Spleen (tissue), 11 donors: ENCODE data around the gene IGF2. TPM values are rescaled to one million over a fixed set of nuclear protein-coding genes. Genes with fewer than 3 reads are reported as not detected.
A peak's percentile ranks its signal among the peaks of the same experiment; 100 is the strongest.

Experiments used
- DNase-seq: peaks from one replicate; pipeline ENCODE4 v3.0.0-alpha.2; 2020
- H3K27ac ChIP-seq, 8 donors: fragments of 200-600 bp; sonication (generic) in 7 of 8; 1 replicate in 4 of 8; 2 replicates in 4 of 8; pipeline versions ENCODE4 v1.5.0 to v1.8.0; 2016 to 2021; ENCODE audit warnings: inconsistent platforms in 4 of 8, mild to moderate bottlenecking in 4 of 8, moderate library complexity in 1 of 8
- H3K27me3 ChIP-seq, 7 donors: fragments of 200-600 bp; sonication (generic) in 6 of 7; replicated peaks in 1 of 7; 1 replicate in 4 of 7; 2 replicates in 3 of 7; pipeline versions ENCODE4 v1.5.0 to v1.8.0; 2016 to 2021; ENCODE audit warnings: inconsistent platforms in 3 of 7, mild to moderate bottlenecking in 1 of 7
- H3K36me3 ChIP-seq, 6 donors: fragments of 200-600 bp; sonication (generic) in 5 of 6; 1 replicate in 4 of 6; 2 replicates in 2 of 6; pipeline versions ENCODE4 v1.5.0 to v1.8.0; 2016 to 2021; ENCODE audit warnings: inconsistent platforms in 2 of 6
- H3K4me1 ChIP-seq, 6 donors: fragments of 200-600 bp; sonication (generic) in 5 of 6; 1 replicate in 3 of 6; 2 replicates in 3 of 6; pipeline versions ENCODE4 v1.5.0 to v1.8.0; 2016 to 2021; ENCODE audit warnings: inconsistent platforms in 3 of 6
- H3K4me3 ChIP-seq, 8 donors: fragments of 200-600 bp; sonication (generic) in 7 of 8; 1 replicate in 4 of 8; 2 replicates in 4 of 8; pipeline versions ENCODE4 v1.5.0 to v1.8.0; 2016 to 2021; ENCODE audit warnings: inconsistent platforms in 4 of 8, mild to moderate bottlenecking in 4 of 8, moderate library complexity in 2 of 8
- H3K9me3 ChIP-seq, 8 donors: fragments of 200-600 bp; sonication (generic) in 7 of 8; 1 replicate in 4 of 8; 2 replicates in 4 of 8; pipeline versions ENCODE4 v1.5.0 to v1.8.0; 2016 to 2021; ENCODE audit warnings: inconsistent platforms in 4 of 8
- POLR2A ChIP-seq, 3 donors: fragments of 450-650 bp; IDR thresholded peaks; one replicate each; pipeline ENCODE4 v1.5.1; 2017; ENCODE audit warnings: antibody characterized with exemption in 3 of 3, mild to moderate bottlenecking in 1 of 3
- POLR2AphosphoS5 ChIP-seq, 3 donors: sonication (generic); formaldehyde crosslinking; IDR thresholded peaks; one replicate each; pipeline ENCODE4 v1.5.1; 2017; ENCODE audit warnings: antibody characterized with exemption in 3 of 3
- WGBS, 5 donors: extraction: QIAGEN DNeasy Blood & Tissue Kit in 3 of 5; methylation state at CpG; one replicate each; pipeline versions ENCODE4 v1.1.5 to v1.1.7; 2013 to 2018; 5-methylcytosine and 5-hydroxymethylcytosine counted together
- intact Hi-C: fragments of 100-400 bp; cut with DNase I; formaldehyde crosslinking; loops from one replicate; pipeline ENCODE4 v1.15.0; 2023; ENCODE audit warnings: low total_unique reads
- polyA plus RNA-seq, 3 donors: library from polyadenylated mRNA; stranded (reverse); fragments of 200-250 nt; gene quantifications; one replicate each; pipeline ENCODE4 v1.2.1, GENCODE V29; 2013
- total RNA-seq, 7 donors: library from RNA; depleted of rRNA in 3 of 7; stranded (reverse); fragments of >200 nt in 3 of 7; fragmentation: NEBNext Ultra II Directional in 4 of 7; extraction: Animal tissue kit (Norgen Biotek cat#: 25700) in 4 of 7; gene quantifications; one replicate each; pipeline versions ENCODE4 v1.1.0 to v1.2.1, GENCODE V29; 2016 to 2021
- TF ChIP-seq, protein P1 (sequence below), 11 experiments: fragments of 200-600 bp in 7 of 11; fragments of 450-650 bp in 4 of 11; sonication (generic) in 4 of 11; IDR thresholded peaks in 8 of 11; conservative IDR thresholded peaks in 3 of 11; 1 replicate in 7 of 11; 2 replicates in 4 of 11; pipeline versions ENCODE4 v1.4.0 to v1.8.0; 2016 to 2021; ENCODE audit warnings: antibody characterized with exemption in 11 of 11, inconsistent platforms in 4 of 11, mild to moderate bottlenecking in 1 of 11
- donor health status: healthy with polysubstance abuse.
- donor health status: DM: no; HTN: no; CAD: no; lungs with moderate emphysema.
- donor health status: DM: no; HTN: no; CAD: no.
- donor health status: Bipolar disorder and iron deficiency.
- donor health status: healthy.
- donor health status: DM: no; HTN: no; CAD: no.
- donor health status: DM: yes; HTN: yes; CAD: no.

The IGF2 gene
- total and polyA plus RNA-seq, 10 donors: 0.74 to 66.6 (median 13.7) TPM

DNA sequence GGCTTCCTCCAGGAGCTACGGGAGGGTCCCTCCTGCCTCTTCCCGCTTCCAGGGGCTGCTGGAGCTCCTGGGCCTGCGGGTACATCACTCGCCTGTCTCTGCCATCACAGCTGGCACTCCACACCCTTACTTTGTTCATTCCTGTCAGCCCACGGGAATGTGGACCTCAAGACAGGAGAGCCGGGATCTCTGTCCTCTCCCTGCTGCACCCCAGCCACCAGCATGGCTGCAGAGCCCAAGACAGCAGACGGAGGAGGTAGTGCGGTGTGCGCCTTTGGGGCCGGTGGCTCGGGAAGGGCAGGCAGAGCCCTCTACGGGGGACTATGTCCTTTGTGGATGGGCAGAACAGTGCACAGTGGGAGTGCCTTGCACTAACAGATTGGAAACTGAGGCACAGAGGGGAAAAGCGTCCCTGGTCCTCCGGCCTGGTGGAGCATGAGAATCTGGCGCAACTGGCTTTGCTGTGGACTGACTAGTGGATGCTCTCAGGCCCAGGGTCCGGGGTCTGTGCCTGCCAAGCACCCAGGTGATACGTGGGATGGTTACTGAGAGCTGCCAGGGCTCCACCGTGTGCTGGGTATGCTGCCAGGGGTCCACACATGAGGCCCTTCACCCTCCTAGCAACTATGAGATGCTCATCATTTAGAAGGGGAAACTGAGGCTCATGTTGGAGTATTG is 47.3 kb downstream of the IGF2 start:
- TF ChIP-seq POLR2A (IDR thresholded peaks at IDR 0.05): no peak
- Histone ChIP-seq H3K27ac (no peak overlapping the region), H3K4me3 (no peak overlapping the region), H3K36me3 (no peaks in the 10 kb centered on the region), H3K27me3 (peaks cover 0 to 45% (median 0%) of the 10 kb centered on the region in 7 donors), H3K9me3 (no peaks in the 10 kb centered on the region), H3K4me1 (peaks cover 0 to 16% (median 6%) of the 10 kb centered on the region in 6 donors)
- intact Hi-C loops: no loop called here
- 87 to 94% (median 91%) methylated on average over 15 to 18 of the region's 18 CpGs for WGBS, 5 donors
- DNase-seq: peak; percentile 54

DNA sequence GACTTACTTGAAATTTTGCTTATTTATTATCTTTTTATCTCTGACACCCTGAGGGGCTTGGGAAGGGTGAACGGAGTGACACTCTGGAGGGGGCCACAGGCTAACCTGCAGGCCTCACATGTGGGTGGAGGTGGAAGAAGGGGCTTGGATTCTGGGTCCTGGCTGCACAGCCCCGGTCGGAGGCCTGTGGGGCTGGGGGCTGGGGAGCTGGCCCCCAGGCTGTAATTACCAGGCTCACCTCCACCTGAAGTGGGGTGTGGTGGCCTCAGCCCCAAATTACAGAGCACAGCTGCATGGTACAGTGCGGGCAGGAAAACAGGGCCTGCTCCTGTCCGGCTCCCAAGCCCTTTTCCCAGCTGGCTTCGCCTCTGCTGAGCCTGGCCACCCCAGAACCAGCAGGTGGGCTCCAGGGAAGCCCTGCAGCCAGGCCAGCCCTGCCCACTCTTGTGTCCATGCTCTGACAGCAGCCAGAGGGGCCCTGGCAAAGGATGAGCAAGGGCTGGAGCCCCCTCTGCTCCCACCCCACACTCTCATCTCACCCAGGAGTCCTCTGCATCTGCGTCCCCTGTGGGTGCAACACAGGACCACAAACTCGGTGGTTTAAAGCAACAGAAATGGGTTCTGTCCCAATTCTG is 48.0 kb downstream of the IGF2 start:
- Histone ChIP-seq H3K27me3 (peaks cover 0 to 51% (median 0%) of the 10 kb centered on the region in 7 donors), H3K4me3 (no peak overlapping the region), H3K27ac (no peak overlapping the region), H3K9me3 (no peaks in the 10 kb centered on the region), H3K36me3 (no peaks in the 10 kb centered on the region), H3K4me1 (peaks cover 0 to 9% (median under 1%) of the 10 kb centered on the region in 6 donors)
- intact Hi-C loops: no loop called here
- WGBS, 5 donors: 88 to 93% (median 91%) methylated on average over 8 of the region's 8 CpGs
- peak; percentile 46 for DNase-seq
- TF ChIP-seq, protein P1, sequence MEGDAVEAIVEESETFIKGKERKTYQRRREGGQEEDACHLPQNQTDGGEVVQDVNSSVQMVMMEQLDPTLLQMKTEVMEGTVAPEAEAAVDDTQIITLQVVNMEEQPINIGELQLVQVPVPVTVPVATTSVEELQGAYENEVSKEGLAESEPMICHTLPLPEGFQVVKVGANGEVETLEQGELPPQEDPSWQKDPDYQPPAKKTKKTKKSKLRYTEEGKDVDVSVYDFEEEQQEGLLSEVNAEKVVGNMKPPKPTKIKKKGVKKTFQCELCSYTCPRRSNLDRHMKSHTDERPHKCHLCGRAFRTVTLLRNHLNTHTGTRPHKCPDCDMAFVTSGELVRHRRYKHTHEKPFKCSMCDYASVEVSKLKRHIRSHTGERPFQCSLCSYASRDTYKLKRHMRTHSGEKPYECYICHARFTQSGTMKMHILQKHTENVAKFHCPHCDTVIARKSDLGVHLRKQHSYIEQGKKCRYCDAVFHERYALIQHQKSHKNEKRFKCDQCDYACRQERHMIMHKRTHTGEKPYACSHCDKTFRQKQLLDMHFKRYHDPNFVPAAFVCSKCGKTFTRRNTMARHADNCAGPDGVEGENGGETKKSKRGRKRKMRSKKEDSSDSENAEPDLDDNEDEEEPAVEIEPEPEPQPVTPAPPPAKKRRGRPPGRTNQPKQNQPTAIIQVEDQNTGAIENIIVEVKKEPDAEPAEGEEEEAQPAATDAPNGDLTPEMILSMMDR (IDR thresholded peaks at IDR 0.05 in 8 of 11, conservative IDR thresholded peaks at IDR 0.05 in 3 of 11): no peak
- TF ChIP-seq POLR2AphosphoS5 (IDR thresholded peaks at IDR 0.05): no peak
- TF ChIP-seq POLR2A (IDR thresholded peaks at IDR 0.05): no peak

DNA sequence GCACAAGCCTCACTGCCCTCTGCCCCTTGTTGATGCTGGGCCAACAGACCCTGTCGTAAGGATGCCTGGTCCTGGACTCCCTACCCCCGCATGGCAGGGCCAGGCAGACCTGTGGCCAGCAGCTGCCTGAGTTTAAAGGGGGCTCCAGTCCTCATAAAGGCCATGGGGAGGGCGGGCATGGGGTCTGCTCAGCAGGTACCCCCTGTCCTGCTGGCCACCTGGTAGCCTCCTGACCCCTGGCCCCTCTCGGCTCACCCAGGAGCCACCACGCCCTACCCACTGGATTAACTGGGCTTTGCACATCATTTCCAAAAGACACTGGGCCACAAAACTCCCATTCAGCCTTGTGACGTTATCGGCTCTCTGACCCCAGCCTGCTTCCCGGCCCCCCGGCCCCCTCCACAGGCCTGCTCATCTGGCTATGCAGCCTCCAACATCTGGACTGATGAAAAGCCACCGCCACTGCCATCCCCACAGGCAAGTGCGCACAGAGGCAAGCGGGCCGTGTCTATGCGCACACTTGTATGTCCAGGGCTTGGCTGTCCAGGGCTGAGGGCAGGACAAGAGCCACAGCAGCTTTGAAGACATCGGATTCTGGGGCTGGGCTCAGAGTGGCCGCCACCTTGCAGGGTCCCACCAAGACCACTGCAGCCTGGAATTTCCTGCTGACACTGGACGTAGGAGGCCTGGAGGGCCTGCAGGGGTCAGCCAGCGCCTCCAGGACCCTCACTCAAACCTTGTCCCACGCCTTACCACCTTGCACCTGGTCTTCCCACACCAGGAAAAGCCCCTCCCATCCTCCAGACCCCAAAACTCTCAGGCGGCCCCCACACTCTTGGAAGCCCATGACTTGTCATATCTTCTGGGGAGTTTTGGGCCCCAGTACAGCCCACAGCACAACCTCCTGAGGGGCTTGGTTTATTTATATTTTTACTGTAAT is 48.7 kb downstream of the IGF2 start:
- DNase-seq: peak; percentile 61
- intact Hi-C loops: no loop called here
- Histone ChIP-seq H3K4me1 (peaks cover 0 to 7% (median 0%) of the 10 kb centered on the region in 6 donors), H3K4me3 (no peak overlapping the region), H3K27ac (no peak overlapping the region), H3K36me3 (no peaks in the 10 kb centered on the region), H3K27me3 (peaks cover 0 to 59% (median 0%) of the 10 kb centered on the region in 7 donors), H3K9me3 (no peaks in the 10 kb centered on the region)
- 88 to 92% (median 88%) methylated on average over 15 to 20 of the region's 20 CpGs for WGBS, 5 donors
- TF ChIP-seq POLR2AphosphoS5 (IDR thresholded peaks at IDR 0.05) (no peak), POLR2A (IDR thresholded peaks at IDR 0.05) (no peak)
- TF ChIP-seq, protein P1 (IDR thresholded peaks at IDR 0.05 in 8 of 11, conservative IDR thresholded peaks at IDR 0.05 in 3 of 11): no peak

DNA sequence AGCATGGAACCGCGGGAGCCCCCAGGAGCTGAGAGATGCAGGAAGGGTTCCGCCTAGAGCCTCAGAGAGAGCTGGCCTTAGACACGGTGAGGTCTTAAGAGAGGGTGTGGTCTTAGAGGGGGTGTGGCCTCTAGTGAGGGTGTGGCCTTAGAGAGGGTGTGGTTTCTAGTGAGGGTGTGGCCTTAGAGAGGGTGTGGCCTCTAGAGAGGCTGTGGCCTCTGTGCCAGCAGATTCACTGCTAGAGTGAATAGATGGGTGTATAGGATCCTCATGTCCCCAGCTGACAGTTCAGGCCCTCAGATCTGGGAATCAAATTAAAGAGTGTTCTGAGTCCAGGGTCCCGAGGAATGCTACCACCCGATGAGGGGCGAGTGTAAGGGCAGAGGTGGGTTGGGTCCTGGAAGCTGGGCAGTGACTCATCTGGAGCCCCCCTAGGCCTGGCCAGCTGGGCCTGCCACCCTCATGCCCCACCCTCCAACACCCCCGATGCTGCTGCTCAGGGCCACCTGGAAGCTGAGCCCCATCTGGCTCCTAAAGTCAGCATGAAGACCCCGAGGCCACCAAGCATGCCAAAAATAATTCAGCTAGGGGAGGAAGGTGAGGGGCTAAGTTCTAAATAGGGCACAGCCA is 49.5 kb downstream of the IGF2 start:
- TF ChIP-seq, protein P1 (IDR thresholded peaks at IDR 0.05 in 8 of 11, conservative IDR thresholded peaks at IDR 0.05 in 3 of 11): no peak
- TF ChIP-seq POLR2AphosphoS5 (IDR thresholded peaks at IDR 0.05) (no peak), POLR2A (IDR thresholded peaks at IDR 0.05) (no peak)
- H3K9me3 ChIP-seq: peaks cover 0 to 4% (median under 1%) of the 10 kb centered on the region in 8 donors
- intact Hi-C loops: no loop called here
- no peak overlapping the region for H3K27ac ChIP-seq
- no peaks in the 10 kb centered on the region for H3K36me3 ChIP-seq
- peaks cover 0 to 66% (median 0%) of the 10 kb centered on the region in 7 donors for H3K27me3 ChIP-seq
- peaks cover 0 to 7% (median 0%) of the 10 kb centered on the region in 6 donors for H3K4me1 ChIP-seq
- peak; percentile 52 for DNase-seq
- H3K4me3 ChIP-seq: no peak overlapping the region
- WGBS, 5 donors: 68 to 74% (median 70%) methylated on average over 8 to 9 of the region's 9 CpGs
